ENCODE data around the gene PTRH1. TPM values are rescaled to one million over a fixed set of nuclear protein-coding genes. Genes with fewer than 3 reads are reported as not detected.

The PTRH1 gene
- total RNA-seq, 1 donor from 2014 or later: 9.3 TPM

GRCh38 chr9:127698985-127699670 is 16.3 kb downstream of the PTRH1 start:
- intact Hi-C loops (cut with micrococcal nuclease): loop anchor here (1.0 kb wide), 1 partner anchor 16 kb away; the partner anchor contains the start of gene PTRH1

- intact Hi-C loops (cut with micrococcal nuclease): no loop called here
These were observed 17.1 kb downstream of the PTRH1 start for GRCh38 chr9:127698386-127698785.

DNA sequence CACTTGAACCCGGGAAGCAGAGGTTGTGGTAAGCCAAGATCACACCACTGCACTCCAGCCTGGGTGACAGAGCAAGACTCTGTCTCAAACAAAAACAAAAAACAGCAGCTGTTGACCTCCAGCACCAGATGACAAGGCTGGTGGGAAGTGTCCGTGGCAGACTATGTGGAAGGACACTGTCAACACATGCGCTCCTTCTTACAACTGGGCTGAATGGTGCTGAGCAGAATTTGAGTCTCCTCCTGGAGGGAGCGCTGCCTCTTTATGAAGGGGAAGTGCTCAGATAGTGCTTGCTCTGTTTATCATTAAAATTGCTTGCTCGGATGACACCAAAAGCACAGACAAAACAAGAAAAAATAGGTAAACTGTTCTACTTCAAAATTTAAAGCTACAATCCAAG is 17.9 kb downstream of the PTRH1 start:
- intact Hi-C loops (cut with micrococcal nuclease): no loop called here

GRCh38 chr9:127694890-127695720 is 20.4 kb downstream of the PTRH1 start:
- intact Hi-C loops (cut with micrococcal nuclease): no loop called here

DNA sequence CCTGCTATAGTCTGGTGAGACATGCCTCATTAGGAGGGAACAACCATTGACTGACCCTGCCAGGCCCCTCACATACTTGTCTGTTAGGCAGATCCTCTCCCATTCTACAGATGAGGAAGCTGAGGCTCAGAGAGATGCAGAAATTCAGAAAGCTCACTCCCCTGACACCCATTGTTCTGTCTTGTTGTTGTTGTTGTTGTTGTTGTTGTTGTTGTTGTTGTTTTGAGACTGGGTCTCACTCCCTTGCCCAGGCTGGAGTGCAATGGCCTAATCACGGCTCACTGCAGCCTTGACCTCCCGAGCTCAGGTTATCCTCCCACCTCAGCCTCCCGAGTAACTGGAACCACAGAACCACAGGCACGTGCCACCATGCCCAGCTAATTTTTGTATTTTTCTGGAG is 21.8 kb downstream of the PTRH1 start:
- intact Hi-C loops (cut with micrococcal nuclease): no loop called here

GRCh38 chr9:127693143-127693542 is 22.3 kb downstream of the PTRH1 start:
- intact Hi-C loops (cut with micrococcal nuclease): no loop called here

GRCh38 chr9:127692071-127692470 is 23.4 kb downstream of the PTRH1 start:
- intact Hi-C loops (cut with micrococcal nuclease): no loop called here

DNA sequence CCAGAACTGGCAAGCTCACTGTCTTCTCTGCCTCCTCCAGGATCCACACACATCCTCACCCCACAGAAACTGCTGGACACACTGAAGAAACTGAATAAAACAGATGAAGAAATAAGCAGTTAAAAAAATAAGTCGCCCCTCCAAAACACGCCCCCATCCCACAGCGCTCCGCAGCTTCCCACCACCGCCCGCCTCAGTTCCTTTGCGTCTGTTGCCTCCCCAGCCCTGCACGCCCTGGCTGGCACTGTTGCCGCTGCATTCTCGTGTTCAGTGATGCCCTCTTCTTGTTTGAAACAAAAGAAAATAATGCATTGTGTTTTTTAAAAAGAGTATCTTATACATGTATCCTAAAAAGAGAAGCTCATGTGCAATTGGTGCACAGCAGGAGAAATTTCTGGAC is 24.7 kb downstream of the PTRH1 start:
- intact Hi-C loops (cut with micrococcal nuclease): no loop called here

DNA sequence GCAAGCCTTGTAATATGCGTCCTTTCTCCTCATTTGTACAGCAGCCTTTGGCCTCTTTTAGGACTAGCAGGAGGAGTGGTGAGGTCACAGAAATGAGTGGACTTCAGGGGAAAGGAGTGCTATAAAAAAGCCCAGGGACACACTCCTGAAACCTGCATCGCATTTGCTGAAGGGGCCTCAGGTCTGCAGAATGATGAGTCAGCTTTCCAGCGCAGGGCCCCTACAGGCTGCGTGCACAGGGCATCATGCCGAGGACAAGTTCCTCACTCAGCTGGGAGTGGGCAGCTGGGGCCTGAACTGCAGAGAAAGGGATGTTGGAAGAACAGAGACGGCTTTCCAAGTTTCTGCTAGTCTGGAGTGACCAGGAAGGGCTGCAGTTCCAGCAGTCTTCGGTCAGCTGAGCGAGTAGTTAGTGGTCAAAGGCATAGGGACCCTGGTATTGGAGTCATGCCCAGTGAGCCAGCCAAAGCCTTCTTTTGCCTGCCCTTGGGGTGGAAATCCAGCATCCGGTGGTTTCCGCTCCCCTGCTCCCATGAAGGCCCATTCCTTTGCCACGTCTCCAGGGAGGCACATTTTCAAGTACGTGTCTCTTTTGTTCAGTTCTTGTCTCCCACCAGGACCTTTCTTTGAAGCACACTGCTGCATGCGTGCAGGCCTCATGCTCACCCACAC is 26.0 kb downstream of the PTRH1 start:
- intact Hi-C loops (cut with micrococcal nuclease): no loop called here

GRCh38 chr9:127686461-127687393 is 28.7 kb downstream of the PTRH1 start:
- intact Hi-C loops (cut with micrococcal nuclease): no loop called here

DNA sequence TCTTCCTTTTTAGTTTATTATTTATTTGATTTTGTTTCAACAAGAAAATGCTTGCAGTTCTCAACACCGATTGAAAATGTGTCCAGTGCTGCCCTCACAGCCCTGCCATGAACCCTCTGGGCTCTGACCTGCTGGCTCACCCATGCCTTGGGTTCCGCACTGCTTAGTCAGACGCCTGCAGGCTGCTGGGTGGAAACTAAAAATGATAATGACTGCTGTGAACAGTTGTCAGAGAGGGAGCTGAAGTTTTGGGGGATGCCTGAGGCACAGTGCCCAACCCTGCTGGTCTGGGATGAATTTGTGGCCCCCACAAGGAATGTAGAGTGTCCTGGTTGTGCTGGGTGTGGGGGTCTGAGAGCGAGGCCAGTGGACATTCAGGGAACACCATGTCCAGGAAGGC is 30.9 kb downstream of the PTRH1 start:
- intact Hi-C loops (cut with micrococcal nuclease): no loop called here

- intact Hi-C loops (cut with micrococcal nuclease): no loop called here
These were observed 31.7 kb downstream of the PTRH1 start for GRCh38 chr9:127683723-127684122.

DNA sequence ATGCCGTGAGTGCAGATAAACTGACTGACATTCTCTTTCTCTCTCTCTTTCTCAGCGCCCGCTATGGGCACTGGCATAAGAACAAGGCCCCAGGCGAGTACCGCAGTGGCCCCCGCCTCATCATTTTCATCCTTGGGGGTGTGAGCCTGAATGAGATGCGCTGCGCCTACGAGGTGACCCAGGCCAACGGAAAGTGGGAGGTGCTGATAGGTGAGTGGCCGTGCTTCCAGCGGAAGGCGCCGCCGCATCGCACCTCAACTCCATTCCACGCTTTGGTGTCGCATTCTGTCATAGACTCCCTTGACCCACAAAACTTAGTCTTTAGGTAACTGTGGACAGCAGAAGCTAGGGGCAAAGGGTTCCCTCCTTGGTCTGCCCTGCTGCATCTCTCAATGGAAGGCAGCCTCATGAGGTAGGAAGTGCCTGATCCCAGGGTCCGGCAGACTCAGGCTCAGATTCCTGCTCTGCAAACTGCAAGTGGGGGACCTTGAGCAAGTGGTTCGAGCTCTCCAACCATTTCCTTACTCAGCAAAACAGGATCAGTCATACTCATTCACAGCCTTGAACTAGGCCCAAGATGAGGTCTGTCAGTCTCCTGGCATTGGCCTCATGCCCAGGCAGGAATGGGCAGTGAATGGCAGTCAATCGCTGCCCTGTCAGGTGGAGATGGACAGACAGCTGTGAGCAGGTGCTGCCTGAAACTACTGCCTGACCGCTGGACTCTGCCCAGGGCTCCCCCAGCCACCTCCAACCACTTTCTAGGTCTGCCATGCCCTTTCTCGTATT is 32.9 kb downstream of the PTRH1 start:
- intact Hi-C loops (cut with micrococcal nuclease): no loop called here

DNA sequence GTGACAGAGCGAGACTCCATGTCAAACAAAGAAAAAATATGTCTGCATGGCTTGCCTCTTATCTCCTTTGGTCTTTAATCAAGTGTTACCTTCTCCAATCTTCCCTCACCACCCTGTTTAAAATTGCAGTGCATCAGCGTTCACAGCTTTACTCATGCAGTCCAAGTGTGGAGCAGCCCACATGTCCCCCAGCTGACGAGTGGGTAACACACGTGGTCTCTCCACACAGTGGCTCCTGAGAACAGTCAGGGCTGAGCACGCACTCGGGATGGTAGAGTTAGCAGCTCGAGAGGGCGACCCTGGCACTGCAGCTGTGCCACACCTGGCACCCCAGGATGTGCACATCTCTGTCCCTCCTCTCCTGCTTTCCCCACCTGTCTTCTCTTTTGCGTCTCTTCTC is 34.6 kb downstream of the PTRH1 start:
- intact Hi-C loops (cut with micrococcal nuclease): no loop called here

GRCh38 chr9:127680226-127680625 is 35.2 kb downstream of the PTRH1 start:
- intact Hi-C loops (cut with micrococcal nuclease): no loop called here

GRCh38 chr9:127679506-127679905 is 36.0 kb downstream of the PTRH1 start:
- intact Hi-C loops (cut with micrococcal nuclease): no loop called here

DNA sequence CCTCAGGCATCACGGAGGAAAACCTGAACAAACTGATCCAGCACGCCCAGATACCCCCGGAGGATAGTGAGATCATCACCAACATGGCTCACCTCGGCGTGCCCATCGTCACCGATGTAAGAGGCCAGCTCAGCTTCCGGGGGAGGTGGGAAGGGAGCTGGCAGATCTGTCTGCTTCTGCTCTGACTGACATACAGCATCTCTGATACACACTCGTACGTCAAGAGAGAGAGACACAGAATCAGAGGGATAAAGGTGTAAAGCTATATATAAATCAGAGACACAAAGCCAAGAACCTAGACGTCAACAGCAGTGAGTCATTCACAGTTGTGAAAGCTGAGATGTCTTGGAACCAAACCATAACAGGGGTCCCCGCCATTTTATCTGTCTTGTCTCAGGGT is 38.8 kb downstream of the PTRH1 start:
- intact Hi-C loops (cut with micrococcal nuclease): no loop called here

DNA sequence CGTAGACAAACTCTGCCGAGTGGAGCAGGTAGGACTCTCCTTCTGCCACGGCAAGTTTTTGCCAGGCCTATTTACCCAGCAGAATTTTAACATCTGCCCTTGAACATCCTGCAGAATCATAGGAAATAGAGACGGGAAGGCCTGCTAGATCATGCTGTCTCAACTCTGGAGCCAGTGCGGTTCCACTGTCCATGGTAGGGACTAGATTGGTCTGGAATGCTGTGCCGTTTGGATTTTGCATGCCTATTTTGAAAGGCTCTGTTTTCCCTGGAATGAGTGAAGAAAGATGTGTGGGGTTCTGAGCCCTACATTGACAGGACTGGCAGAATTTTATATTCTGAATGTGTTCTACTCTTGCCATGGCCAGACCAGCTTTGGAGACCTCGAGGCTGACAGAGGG is 42.2 kb downstream of the PTRH1 start:
- intact Hi-C loops (cut with micrococcal nuclease): no loop called here

DNA sequence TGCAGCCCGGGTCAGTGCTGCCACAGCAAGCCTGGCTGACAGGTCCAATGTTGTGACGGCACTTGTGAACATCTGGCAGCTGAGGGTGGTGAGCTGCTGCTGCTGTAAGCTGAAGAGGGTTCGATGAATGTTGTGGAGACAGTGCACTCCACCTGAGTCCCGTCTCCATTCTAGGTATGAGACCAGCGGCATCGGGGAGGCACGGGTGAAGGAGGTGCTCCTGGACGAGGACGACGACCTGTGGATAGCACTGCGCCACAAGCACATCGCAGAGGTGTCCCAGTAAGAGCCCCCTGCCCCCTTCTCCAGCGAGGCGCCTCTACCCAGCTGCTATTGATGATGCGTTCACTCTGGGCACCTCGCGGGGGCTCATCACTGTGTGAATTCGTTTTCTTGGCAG is 47.6 kb downstream of the PTRH1 start:
- intact Hi-C loops (cut with micrococcal nuclease): no loop called here

GRCh38 chr9:127667127-127667844 is 48.2 kb downstream of the PTRH1 start:
- intact Hi-C loops (cut with micrococcal nuclease): no loop called here

All from T-helper 2 cell treated with Interferon-gamma antibody and Interleukin-4, amounts not matched to agents 100 ng/mL and 5 ng/mL, for 36 hours (primary cell).